Small intestine (tissue), 7 donors: ENCODE results near the gene CNKSR3. TPM values are rescaled to one million over a fixed set of nuclear protein-coding genes. Genes with fewer than 3 reads are reported as not detected.

ENCODE experiments used
- DNase-seq, 2 donors: peaks; one replicate each; pipeline versions ENCODE4 v3.0.0 to v3.0.0-alpha.2; 2013
- FAIRE-seq: peaks from 2 replicates; lab custom pipeline; 2012; peaks lifted over from hg19 to GRCh38; lab: Jason Lieb, UNC
- H3K27ac ChIP-seq, 3 donors: one replicate each; pipeline ENCODE4 v1.5.1; 2013; ENCODE audit warnings: low read length in 2 of 3, mild to moderate bottlenecking in 2 of 3, control low read depth in 1 of 3, inconsistent platforms in 1 of 3, low read depth in 1 of 3, moderate library complexity in 1 of 3
- H3K27me3 ChIP-seq, 3 donors: one replicate each; pipeline ENCODE4 v1.6.1; 2013; ENCODE audit warnings: low read length in 3 of 3, inconsistent platforms in 1 of 3; ENCODE audit not compliant: control insufficient read depth in 3 of 3, insufficient read depth in 3 of 3
- H3K36me3 ChIP-seq, 3 donors: one replicate each; pipeline ENCODE4 v1.6.1; 2013; ENCODE audit warnings: low read length in 3 of 3, inconsistent platforms in 1 of 3, low read depth in 1 of 3, mild to moderate bottlenecking in 1 of 3, moderate library complexity in 1 of 3; ENCODE audit not compliant: control insufficient read depth in 3 of 3, insufficient read depth in 2 of 3
- H3K4me1 ChIP-seq, 3 donors: one replicate each; pipeline ENCODE4 v1.6.1; 2013; ENCODE audit warnings: low read length in 2 of 3, inconsistent platforms in 1 of 3, low read depth in 1 of 3, mild to moderate bottlenecking in 1 of 3, moderate library complexity in 1 of 3; ENCODE audit not compliant: control insufficient read depth in 3 of 3, insufficient read depth in 2 of 3
- H3K4me3 ChIP-seq, 3 donors: one replicate each; pipeline ENCODE4 v1.5.1; 2013; ENCODE audit warnings: low read length in 3 of 3, control low read depth in 1 of 3, inconsistent platforms in 1 of 3, low read depth in 1 of 3, mild to moderate bottlenecking in 1 of 3, moderate library complexity in 1 of 3
- H3K9me3 ChIP-seq, 2 donors: one replicate each; pipeline ENCODE4 v1.6.1; 2013; ENCODE audit warnings: low read depth in 1 of 2, low read length in 1 of 2; ENCODE audit not compliant: control insufficient read depth in 2 of 2, insufficient read depth in 1 of 2
- WGBS, 3 donors: extraction: QIAGEN DNeasy Blood & Tissue Kit; methylation state at CpG; one replicate each; pipeline ENCODE4 v1.1.7; 2013; 5-methylcytosine and 5-hydroxymethylcytosine counted together
- polyA plus RNA-seq, 4 donors: library from polyadenylated mRNA; stranded (reverse) in 3 of 4; unstranded in 1 of 4; fragments of 200-250 nt in 3 of 4; fragments of 120-200 nt in 1 of 4; gene quantifications; one replicate each; pipeline versions ENCODE4 v1.2.1 to v1.2.3, GENCODE V29; 2013
- donor health status: healthy with polysubstance abuse.
- donor health status: control.
- donor health status: control.
- donor health status: Bipolar disorder and iron deficiency.
- donor health status: healthy.

Gene CNKSR3
- polyA plus RNA-seq, 4 donors, result 10.6 to 34.6 (median 11.6) TPM

- Histone ChIP-seq H3K27me3 (no peaks in the 10 kb centered on the region), H3K36me3 (no peaks in the 10 kb centered on the region), H3K4me1 (no peaks in the 10 kb centered on the region), H3K9me3 (no peaks in the 10 kb centered on the region), H3K27ac (no peak overlapping the region), H3K4me3 (no peak overlapping the region)
- 83 to 91% (median 86%) methylated on average over 15 of the region's 15 CpGs for WGBS, 3 donors
- no peak for FAIRE-seq
- DNase-seq, result no peak
These were observed 157.4 kb downstream of the CNKSR3 start for GRCh38 chr6:154352898-154353585.

GRCh38 chr6:154350293-154350692 lies 160.2 kb downstream of the CNKSR3 start:
- no peak for DNase-seq

DNA sequence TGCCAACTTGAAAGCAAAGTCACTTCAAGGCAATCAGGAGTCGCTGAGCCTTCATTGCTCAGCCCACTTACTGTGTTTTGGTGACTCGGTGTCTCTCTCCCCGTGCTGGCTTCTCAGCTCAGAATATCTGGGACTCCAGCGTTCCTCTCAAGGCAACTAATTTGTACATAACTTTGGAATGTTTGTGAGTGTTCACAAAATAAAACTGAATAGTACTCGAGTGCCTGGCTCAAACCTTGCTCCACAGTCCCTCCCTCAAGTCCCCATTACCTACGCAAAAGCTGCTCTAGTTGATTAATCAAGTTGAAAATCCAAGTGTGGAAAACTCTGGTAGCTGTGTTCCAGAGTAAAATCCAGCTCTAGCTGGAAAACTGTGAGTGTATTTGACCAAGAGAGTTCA lies 162.5 kb downstream of the CNKSR3 start:
- no peaks in the 10 kb centered on the region for H3K27me3 ChIP-seq
- no peak for DNase-seq
- no peaks in the 10 kb centered on the region for H3K36me3 ChIP-seq
- H3K9me3 ChIP-seq, result peaks cover 0 to 3% of the 10 kb centered on the region in 2 donors
- H3K4me1 ChIP-seq, result no peaks in the 10 kb centered on the region
- no peak overlapping the region for H3K27ac ChIP-seq
- FAIRE-seq, result no peak
- no peak overlapping the region for H3K4me3 ChIP-seq
- WGBS, 3 donors, result 88 to 94% (median 88%) methylated on average over 6 of the region's 6 CpGs

More at GRCh38 chr6:154350293-154350692, 160.2 kb downstream of the CNKSR3 start:
- H3K27ac ChIP-seq, result no peak overlapping the region
- no peaks in the 10 kb centered on the region for H3K27me3 ChIP-seq
- no peak overlapping the region for H3K4me3 ChIP-seq
- no peaks in the 10 kb centered on the region for H3K36me3 ChIP-seq
- H3K4me1 ChIP-seq, result no peaks in the 10 kb centered on the region
- H3K9me3 ChIP-seq, result peaks cover 0 to 3% of the 10 kb centered on the region in 2 donors
- no peak for FAIRE-seq
- 78 to 87% (median 82%) methylated on average over 3 of the region's 3 CpGs for WGBS, 3 donors

DNA sequence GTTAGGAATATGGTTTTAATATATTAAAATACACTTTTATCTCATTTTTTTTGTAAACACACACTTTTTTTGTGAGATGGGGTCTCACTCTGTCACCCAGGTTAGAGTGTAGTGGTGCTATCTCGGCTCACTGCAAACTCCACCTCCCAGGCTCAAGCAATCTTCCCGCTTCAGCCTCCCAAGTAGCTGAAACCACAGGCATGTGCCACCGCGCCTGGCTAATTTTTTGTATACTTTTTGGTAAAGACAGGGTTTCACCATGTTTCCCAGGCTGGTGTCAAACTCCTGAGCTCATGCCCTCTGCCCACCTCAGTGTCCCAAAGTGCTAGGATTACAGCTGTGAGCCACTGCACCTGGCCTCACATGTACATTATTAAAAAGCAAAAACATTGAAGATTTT lies 164.7 kb downstream of the CNKSR3 start:
- WGBS, 3 donors, result 91 to 92% (median 92%) methylated on average over 4 of the region's 4 CpGs
- no peak for FAIRE-seq
- H3K27me3 ChIP-seq, result no peaks in the 10 kb centered on the region
- DNase-seq, result no peak
- H3K27ac ChIP-seq, result no peak overlapping the region
- H3K4me1 ChIP-seq, result no peaks in the 10 kb centered on the region
- no peak overlapping the region for H3K4me3 ChIP-seq
- no peaks in the 10 kb centered on the region for H3K36me3 ChIP-seq
- H3K9me3 ChIP-seq, result peaks cover 0 to 3% of the 10 kb centered on the region in 2 donors

DNA sequence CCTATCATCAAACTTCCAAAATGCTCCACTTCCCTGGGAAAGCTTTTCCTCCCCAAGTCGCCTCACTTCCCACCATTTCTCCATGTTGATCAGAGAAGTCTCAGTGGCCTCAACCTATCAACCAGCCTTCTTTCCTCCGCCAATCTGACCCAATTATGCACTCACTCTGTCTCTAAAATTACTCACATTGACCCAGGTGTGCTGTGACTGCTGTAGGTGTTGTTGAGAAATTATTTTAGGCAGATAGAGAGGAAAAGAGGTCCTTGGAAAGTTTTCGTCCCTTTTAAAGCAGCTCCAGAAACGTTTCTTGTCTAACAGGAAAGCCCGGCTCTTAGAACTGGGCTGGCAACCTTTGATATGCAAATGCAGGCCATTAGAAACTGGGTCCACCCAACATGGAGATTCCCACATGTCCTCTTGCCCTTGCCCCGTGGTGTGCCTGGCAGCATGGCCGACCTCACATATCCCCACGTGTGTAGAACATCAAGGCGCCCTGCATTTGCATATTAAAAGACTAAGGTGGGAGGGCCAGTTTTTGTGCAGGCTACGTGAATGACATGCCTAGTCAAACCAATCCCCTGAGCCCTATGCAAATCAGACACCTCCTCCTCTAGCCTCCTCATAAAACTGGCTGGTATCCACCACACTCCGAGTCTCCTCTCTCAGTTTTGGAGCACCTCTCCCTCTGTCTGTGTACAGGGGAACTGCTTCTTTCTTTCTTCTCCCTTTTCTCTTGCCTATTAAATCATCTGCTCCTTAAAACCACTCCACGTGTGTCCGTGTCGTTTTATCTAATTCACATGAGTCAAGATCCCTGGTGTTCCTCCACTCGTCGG lies 166.8 kb downstream of the CNKSR3 start:
- Histone ChIP-seq H3K4me3 (no peak overlapping the region), H3K36me3 (no peaks in the 10 kb centered on the region), H3K9me3 (peaks cover 0 to 3% of the 10 kb centered on the region in 2 donors), H3K27ac (no peak overlapping the region), H3K4me1 (no peaks in the 10 kb centered on the region), H3K27me3 (no peaks in the 10 kb centered on the region)
- FAIRE-seq, result no peak
- WGBS, 3 donors, result 19 to 57% (median 40%) methylated on average over 16 of the region's 16 CpGs
- peak; percentile 8 to 87 for DNase-seq

GRCh38 chr6:154341871-154342270 lies 168.6 kb downstream of the CNKSR3 start:
- WGBS, 3 donors, result 77 to 85% (median 79%) methylated on average over 5 of the region's 5 CpGs
- FAIRE-seq (no peak), DNase-seq (no peak)
- Histone ChIP-seq H3K4me1 (no peaks in the 10 kb centered on the region), H3K27ac (no peak overlapping the region), H3K27me3 (no peaks in the 10 kb centered on the region), H3K4me3 (no peak overlapping the region), H3K9me3 (peaks cover 0 to 3% of the 10 kb centered on the region in 2 donors), H3K36me3 (no peaks in the 10 kb centered on the region)

GRCh38 chr6:154341336-154341735 lies 169.1 kb downstream of the CNKSR3 start:
- no peak for FAIRE-seq
- Histone ChIP-seq H3K27ac (no peak overlapping the region), H3K9me3 (no peaks in the 10 kb centered on the region), H3K36me3 (no peaks in the 10 kb centered on the region), H3K27me3 (no peaks in the 10 kb centered on the region), H3K4me1 (no peaks in the 10 kb centered on the region), H3K4me3 (no peak overlapping the region)
- no peak for DNase-seq
- 69 to 88% (median 80%) methylated on average over 4 of the region's 4 CpGs for WGBS, 3 donors
